ENCODE measurements around the gene HOXD4.
A peak's percentile ranks its signal among the peaks of the same experiment; 100 is the strongest.

Gene HOXD4

DNA sequence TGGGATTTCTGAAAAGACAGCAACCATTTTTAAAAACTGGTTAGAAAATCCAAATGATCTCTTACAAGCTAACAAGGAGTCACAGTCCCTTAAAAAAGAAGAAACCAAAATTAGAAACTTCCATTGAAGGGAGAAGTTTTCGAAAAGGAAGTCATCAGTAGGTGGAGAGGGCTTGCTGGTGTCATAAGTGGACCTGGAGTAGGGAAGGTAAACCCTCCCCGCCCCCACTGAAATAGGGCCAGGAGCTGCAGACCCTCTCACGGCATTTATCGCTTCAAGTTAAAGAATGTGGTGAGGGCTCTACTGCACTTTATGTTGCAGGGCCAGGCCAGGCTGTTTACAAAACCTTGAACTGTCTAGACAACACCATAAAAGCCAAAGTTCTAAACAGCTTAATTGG is 41.4 kb upstream of the HOXD4 start:
- no peak for TF ChIP-seq TSHZ2 (CRISPR knock-in tag; IDR thresholded peaks at IDR 0.05)
- no peak for ATAC-seq

DNA sequence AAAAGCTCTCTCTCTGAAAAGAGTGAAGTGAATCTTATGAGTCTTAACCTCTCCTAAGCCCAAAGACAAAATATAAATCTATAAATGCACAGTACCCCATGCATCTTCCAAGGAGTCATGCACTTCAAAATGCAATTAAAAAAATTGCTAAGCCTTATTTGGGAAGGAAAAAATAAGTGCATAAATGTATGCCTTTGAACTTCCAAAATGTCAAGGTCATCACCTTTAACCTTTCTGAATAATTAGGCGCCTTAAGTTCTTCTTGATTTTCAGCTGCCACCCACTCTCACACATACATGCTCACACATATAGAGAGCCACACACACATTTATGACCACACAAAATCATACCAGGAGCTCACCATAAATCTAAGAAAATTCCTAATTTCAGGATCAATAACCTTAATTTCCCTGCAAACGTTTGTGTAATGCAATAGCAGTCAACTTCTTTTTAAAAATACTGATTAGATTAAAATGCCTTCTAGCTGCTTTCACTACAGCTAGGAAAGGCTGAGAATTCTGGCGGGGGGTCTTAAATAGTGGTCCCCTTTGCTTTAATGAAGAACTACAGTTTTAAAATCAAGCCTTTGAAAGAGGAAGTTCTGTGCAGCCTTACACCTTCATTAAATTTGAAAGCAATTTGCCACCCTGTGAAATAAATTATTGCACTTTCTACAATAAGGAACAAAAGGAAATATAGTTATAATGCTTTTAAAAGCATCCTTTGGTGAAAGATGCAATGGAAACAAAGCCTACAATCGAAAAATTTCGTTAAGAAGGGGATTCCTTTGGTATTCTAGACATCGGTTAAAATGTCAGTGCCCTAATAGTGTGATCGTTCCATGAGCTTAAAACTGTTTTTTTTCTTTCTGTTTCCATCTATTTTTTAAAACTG is 40.7 kb upstream of the HOXD4 start:
- TF ChIP-seq ZC3H10 (CRISPR knock-in tag; IDR thresholded peaks at IDR 0.05) (no peak), ZFP3 (CRISPR knock-in tag; IDR thresholded peaks at IDR 0.05) (no peak), RARB (CRISPR knock-in tag; IDR thresholded peaks at IDR 0.05) (no peak), SNAI2 (CRISPR knock-in tag; IDR thresholded peaks at IDR 0.05) (no peak), BACH2 (CRISPR knock-in tag; IDR thresholded peaks at IDR 0.05; ENCODE audit: borderline replicate concordance) (no peak), ZFP30 (CRISPR knock-in tag; IDR thresholded peaks at IDR 0.05) (no peak), ZNF565 (CRISPR knock-in tag; conservative IDR thresholded peaks at IDR 0.05; ENCODE audit: low read depth) (no peak), PPARA (CRISPR knock-in tag; IDR thresholded peaks at IDR 0.05; ENCODE audit: borderline replicate concordance) (no peak), ZNF70 (CRISPR knock-in tag; IDR thresholded peaks at IDR 0.05) (no peak), ESRRG (CRISPR knock-in tag; IDR thresholded peaks at IDR 0.05) (no peak), ZNF8 (CRISPR knock-in tag; IDR thresholded peaks at IDR 0.05) (no peak), TSHZ2 (CRISPR knock-in tag; IDR thresholded peaks at IDR 0.05) (no peak), ARNTL (CRISPR knock-in tag; IDR thresholded peaks at IDR 0.05; ENCODE audit: borderline replicate concordance, low read depth) (no peak)
- TF ChIP-seq, protein P1, sequence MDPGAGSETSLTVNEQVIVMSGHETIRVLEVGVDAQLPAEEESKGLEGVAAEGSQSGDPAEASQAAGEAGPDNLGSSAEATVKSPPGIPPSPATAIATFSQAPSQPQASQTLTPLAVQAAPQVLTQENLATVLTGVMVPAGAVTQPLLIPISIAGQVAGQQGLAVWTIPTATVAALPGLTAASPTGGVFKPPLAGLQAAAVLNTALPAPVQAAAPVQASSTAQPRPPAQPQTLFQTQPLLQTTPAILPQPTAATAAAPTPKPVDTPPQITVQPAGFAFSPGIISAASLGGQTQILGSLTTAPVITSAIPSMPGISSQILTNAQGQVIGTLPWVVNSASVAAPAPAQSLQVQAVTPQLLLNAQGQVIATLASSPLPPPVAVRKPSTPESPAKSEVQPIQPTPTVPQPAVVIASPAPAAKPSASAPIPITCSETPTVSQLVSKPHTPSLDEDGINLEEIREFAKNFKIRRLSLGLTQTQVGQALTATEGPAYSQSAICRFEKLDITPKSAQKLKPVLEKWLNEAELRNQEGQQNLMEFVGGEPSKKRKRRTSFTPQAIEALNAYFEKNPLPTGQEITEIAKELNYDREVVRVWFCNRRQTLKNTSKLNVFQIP (CRISPR knock-in tag; IDR thresholded peaks at IDR 0.05; ENCODE audit: borderline replicate concordance, low read depth) = no peak
- TF ChIP-seq, protein P2, sequence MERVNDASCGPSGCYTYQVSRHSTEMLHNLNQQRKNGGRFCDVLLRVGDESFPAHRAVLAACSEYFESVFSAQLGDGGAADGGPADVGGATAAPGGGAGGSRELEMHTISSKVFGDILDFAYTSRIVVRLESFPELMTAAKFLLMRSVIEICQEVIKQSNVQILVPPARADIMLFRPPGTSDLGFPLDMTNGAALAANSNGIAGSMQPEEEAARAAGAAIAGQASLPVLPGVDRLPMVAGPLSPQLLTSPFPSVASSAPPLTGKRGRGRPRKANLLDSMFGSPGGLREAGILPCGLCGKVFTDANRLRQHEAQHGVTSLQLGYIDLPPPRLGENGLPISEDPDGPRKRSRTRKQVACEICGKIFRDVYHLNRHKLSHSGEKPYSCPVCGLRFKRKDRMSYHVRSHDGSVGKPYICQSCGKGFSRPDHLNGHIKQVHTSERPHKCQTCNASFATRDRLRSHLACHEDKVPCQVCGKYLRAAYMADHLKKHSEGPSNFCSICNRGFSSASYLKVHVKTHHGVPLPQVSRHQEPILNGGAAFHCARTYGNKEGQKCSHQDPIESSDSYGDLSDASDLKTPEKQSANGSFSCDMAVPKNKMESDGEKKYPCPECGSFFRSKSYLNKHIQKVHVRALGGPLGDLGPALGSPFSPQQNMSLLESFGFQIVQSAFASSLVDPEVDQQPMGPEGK (CRISPR knock-in tag; IDR thresholded peaks at IDR 0.05; ENCODE audit: borderline replicate concordance) = no peak
- no peak for ATAC-seq

- ATAC-seq = peak; percentile 79
- TF ChIP-seq, protein P3, sequence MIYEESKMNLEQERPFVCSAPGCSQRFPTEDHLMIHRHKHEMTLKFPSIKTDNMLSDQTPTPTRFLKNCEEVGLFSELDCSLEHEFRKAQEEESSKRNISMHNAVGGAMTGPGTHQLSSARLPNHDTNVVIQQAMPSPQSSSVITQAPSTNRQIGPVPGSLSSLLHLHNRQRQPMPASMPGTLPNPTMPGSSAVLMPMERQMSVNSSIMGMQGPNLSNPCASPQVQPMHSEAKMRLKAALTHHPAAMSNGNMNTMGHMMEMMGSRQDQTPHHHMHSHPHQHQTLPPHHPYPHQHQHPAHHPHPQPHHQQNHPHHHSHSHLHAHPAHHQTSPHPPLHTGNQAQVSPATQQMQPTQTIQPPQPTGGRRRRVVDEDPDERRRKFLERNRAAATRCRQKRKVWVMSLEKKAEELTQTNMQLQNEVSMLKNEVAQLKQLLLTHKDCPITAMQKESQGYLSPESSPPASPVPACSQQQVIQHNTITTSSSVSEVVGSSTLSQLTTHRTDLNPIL (CRISPR knock-in tag; IDR thresholded peaks at IDR 0.05; ENCODE audit: low read depth) = no peak
- TF ChIP-seq ZC3H10 (CRISPR knock-in tag; IDR thresholded peaks at IDR 0.05) = no peak
- TF ChIP-seq ISL1 (CRISPR knock-in tag; IDR thresholded peaks at IDR 0.05) = no peak
These were observed 40.1 kb upstream of the HOXD4 start for GRCh38 chr2:176111309-176111663.

Data from SK-N-SH treated with all-trans-retinoic acid at 6 μM for 48 hours (cell line).